Body of pancreas (tissue), 4 donors: Measurements from ENCODE around the gene ZC3H12C. TPM values are rescaled to one million over a fixed set of nuclear protein-coding genes. Genes with fewer than 3 reads are reported as not detected.
"Not testable (repeated sequence)": the region's sequence is repeated elsewhere in the genome, so short reads cannot be mapped to it uniquely, and the experiment has no call there.

Experiments
- ATAC-seq: fragments of 150-250 bp; one replicate; pipeline ENCODE4 v1.9.1; 2016
- DNase-seq, 4 donors: peaks; one replicate each; pipeline ENCODE4 v3.0.0-alpha.2; 2019
- H3K27ac ChIP-seq, 4 donors: fragments of 200-600 bp; sonication (generic); 1 replicate in 3 of 4; 2 replicates in 1 of 4; pipeline versions ENCODE4 v1.5.1 to v1.6.1; 2016 to 2019; ENCODE audit warnings: mild to moderate bottlenecking in 1 of 4, mixed read lengths in 1 of 4, moderate library complexity in 1 of 4
- H3K27me3 ChIP-seq, 2 donors: fragments of 200-600 bp; sonication (generic); one replicate each; pipeline ENCODE4 v1.6.0; 2016; ENCODE audit warnings: mild to moderate bottlenecking in 1 of 2
- H3K36me3 ChIP-seq, 2 donors: fragments of 200-600 bp; sonication (generic); replicated peaks in 1 of 2; 2 replicates each; pipeline ENCODE4 v1.5.1; 2016; ENCODE audit warnings: low read depth in 2 of 2; ENCODE audit not compliant: insufficient read depth in 1 of 2
- H3K4me1 ChIP-seq: fragments of 200-600 bp; sonication (generic); one replicate; pipeline ENCODE4 v1.6.0; 2016
- H3K4me3 ChIP-seq, 2 donors: fragments of 200-600 bp; sonication (generic); 1 replicate in 1 of 2; 2 replicates in 1 of 2; pipeline ENCODE4 v1.5.1; 2016 to 2019
- H3K9me3 ChIP-seq, 3 donors: fragments of 200-600 bp; sonication (generic); 1 replicate in 2 of 3; 2 replicates in 1 of 3; pipeline ENCODE4 v1.5.1; 2016
- POLR2A ChIP-seq, 3 donors: fragments of 450-650 bp; IDR thresholded peaks; one replicate each; pipeline ENCODE4 v1.6.1; 2016; ENCODE audit warnings: antibody characterized with exemption in 3 of 3, mild to moderate bottlenecking in 2 of 3
- WGBS, 2 donors: methylation state at CpG; one replicate each; pipeline ENCODE4 v1.1.5; 2017; 5-methylcytosine and 5-hydroxymethylcytosine counted together
- intact Hi-C: fragments of 100-400 bp; cut with DNase I; formaldehyde crosslinking; loops from one replicate; pipeline ENCODE4 v1.15.1; 2023
- total RNA-seq, 2 donors: library from RNA; depleted of rRNA; stranded (reverse); fragments of >200 nt; gene quantifications; one replicate each; pipeline ENCODE4 v1.1.0, GENCODE V29; 2016
- TF ChIP-seq, protein P1 (sequence below), 7 experiments: fragments of 450-650 bp in 4 of 7; fragments of 200-600 bp in 3 of 7; sonication (generic) in 3 of 7; IDR thresholded peaks; one replicate each; pipeline ENCODE4 v1.5.1; 2016 to 2019; ENCODE audit warnings: antibody characterized with exemption in 7 of 7

Gene ZC3H12C
- total RNA-seq, 2 donors from 2014 or later, result 7.3 to 7.8 TPM

DNA sequence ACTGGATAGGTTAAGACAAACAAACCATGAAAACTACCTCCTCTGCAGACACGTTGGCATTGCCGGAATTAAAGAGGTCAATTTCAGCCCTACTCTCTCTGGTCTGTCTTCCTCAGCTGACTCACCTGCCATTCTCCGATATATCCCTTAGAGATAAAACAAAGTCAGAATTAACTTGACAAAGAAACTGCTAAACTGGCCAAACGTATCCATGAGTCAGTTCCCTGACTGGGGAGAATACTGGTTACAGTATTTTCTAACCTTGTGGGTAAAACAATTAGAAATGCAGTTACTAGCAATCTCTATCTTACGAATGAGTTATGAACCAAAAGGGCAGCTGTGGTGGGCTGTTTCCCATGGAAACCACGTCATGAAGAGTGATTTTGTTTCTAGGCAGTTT lies 107.0 kb downstream of the ZC3H12C start:
- no peak for ATAC-seq
- TF ChIP-seq, protein P1, sequence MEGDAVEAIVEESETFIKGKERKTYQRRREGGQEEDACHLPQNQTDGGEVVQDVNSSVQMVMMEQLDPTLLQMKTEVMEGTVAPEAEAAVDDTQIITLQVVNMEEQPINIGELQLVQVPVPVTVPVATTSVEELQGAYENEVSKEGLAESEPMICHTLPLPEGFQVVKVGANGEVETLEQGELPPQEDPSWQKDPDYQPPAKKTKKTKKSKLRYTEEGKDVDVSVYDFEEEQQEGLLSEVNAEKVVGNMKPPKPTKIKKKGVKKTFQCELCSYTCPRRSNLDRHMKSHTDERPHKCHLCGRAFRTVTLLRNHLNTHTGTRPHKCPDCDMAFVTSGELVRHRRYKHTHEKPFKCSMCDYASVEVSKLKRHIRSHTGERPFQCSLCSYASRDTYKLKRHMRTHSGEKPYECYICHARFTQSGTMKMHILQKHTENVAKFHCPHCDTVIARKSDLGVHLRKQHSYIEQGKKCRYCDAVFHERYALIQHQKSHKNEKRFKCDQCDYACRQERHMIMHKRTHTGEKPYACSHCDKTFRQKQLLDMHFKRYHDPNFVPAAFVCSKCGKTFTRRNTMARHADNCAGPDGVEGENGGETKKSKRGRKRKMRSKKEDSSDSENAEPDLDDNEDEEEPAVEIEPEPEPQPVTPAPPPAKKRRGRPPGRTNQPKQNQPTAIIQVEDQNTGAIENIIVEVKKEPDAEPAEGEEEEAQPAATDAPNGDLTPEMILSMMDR (IDR thresholded peaks at IDR 0.05), result no peak
- TF ChIP-seq POLR2A (IDR thresholded peaks at IDR 0.05), result no peak

DNA sequence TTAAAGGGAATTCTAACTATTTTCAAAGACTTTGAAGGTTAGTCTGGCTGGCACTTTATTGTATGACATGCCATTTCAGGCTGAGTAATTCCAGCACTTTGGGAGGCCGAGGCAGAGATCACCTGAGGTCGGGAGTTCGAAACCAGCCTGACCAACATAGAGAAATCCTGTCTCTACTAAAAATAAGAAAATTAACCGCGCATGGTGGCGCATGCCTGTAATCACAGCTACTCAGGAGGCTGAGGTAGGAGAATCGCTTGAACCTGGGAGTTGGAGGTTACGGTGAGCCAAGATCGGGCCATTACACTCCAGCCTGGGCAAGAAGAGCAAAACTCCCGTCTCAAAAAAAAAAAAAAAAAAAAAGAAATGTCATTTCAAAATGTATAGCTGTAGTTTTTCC lies 107.6 kb downstream of the ZC3H12C start:
- H3K4me3 ChIP-seq, result no peak overlapping the region
- WGBS, 2 donors, result 71 to 72% methylated on average over 10 of the region's 10 CpGs
- H3K4me1 ChIP-seq, result no peaks in the 10 kb centered on the region
- no peaks in the 10 kb centered on the region for H3K27me3 ChIP-seq
- no peak for TF ChIP-seq POLR2A (IDR thresholded peaks at IDR 0.05)
- TF ChIP-seq, protein P1 (IDR thresholded peaks at IDR 0.05), result no peak
- DNase-seq (no peak), ATAC-seq (no peak)
- intact Hi-C loops, result no loop called here
- H3K36me3 ChIP-seq, result no peaks in the 10 kb centered on the region
- H3K9me3 ChIP-seq, result no peaks in the 10 kb centered on the region
- no peak overlapping the region for H3K27ac ChIP-seq

More for the DNA sequence above, 107.0 kb downstream of the ZC3H12C start:
- no peak for DNase-seq
- Histone ChIP-seq H3K9me3 (no peaks in the 10 kb centered on the region), H3K4me3 (no peak overlapping the region), H3K27me3 (no peaks in the 10 kb centered on the region), H3K4me1 (no peaks in the 10 kb centered on the region), H3K36me3 (no peaks in the 10 kb centered on the region), H3K27ac (no peak overlapping the region)
- intact Hi-C loops, result no loop called here
- WGBS, 2 donors, result 65 to 76% methylated on average over 6 of the region's 6 CpGs

DNA sequence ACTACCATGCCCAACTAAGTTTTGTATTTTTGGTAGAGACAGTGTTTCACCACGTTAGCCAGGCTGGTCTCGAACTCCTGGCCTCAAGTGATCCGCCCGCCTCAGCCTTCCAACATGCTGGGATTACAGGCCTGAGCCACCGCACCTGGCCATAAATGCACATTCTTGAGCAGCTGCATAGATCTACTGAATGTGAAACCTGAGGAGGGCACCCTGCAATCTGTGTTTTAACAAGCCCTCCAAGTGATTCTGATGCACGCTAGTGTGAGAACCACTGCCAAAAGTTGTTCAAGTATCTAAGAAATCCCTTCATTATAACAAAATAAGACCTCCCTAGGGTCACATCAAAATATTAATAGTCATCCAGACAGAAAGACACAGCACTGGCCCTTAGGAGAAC lies 113.9 kb downstream of the ZC3H12C start:
- H3K4me1 ChIP-seq, result peaks cover 4% of the 10 kb centered on the region
- no peaks in the 10 kb centered on the region for H3K9me3 ChIP-seq
- ATAC-seq (no peak), DNase-seq (no peak)
- H3K4me3 ChIP-seq, result no peak overlapping the region
- intact Hi-C loops, result no loop called here
- H3K36me3 ChIP-seq, result no peaks in the 10 kb centered on the region
- no peak for TF ChIP-seq POLR2A (IDR thresholded peaks at IDR 0.05)
- TF ChIP-seq, protein P1 (IDR thresholded peaks at IDR 0.05), result no peak
- no peak overlapping the region for H3K27ac ChIP-seq
- no peaks in the 10 kb centered on the region for H3K27me3 ChIP-seq
- WGBS, 2 donors, result 96 to 98% methylated on average over 6 of the region's 6 CpGs

DNA sequence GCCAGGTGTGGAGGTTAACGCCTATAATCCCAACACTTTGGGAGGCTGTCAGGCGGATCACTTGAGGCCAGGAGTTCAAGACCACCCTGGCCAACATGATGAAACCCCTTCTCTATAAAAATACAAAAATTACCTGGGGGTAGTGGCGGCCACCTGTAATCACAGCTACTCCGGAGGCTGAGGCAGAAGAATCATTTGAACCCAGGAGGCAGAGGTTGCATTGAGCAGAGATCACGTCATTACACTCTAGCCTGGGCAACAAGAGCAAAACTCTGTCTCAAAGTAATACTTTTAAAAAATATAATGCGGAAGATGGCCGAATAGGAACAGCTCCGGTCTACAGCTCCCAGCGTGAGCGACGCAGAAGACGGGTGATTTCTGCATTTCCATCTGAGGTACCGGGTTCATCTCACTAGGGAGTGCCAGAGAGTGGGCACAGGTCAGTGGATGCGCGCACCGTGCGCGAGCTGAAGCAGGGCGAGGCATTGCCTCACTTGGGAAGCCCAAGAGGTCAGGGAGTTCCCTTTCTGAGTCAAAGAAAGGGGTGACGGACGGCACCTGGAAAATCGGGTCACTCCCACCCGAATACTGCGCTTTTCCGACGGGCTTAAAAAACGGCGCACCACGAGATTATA lies 115.6 kb downstream of the ZC3H12C start:
- H3K9me3 ChIP-seq, intact Hi-C loops, H3K4me1 ChIP-seq, H3K36me3 ChIP-seq, H3K4me3 ChIP-seq, H3K27ac ChIP-seq, ATAC-seq, H3K27me3 ChIP-seq: not testable (repeated sequence)
- DNase-seq, result peak in 2 of 4 donors; percentile 15 to 52
- WGBS, 2 donors, result 63 to 64% methylated on average over 13 to 19 of the region's 29 CpGs
- TF ChIP-seq, protein P1 (IDR thresholded peaks at IDR 0.05), result peak in 1 of 7 experiments; percentile 30

DNA sequence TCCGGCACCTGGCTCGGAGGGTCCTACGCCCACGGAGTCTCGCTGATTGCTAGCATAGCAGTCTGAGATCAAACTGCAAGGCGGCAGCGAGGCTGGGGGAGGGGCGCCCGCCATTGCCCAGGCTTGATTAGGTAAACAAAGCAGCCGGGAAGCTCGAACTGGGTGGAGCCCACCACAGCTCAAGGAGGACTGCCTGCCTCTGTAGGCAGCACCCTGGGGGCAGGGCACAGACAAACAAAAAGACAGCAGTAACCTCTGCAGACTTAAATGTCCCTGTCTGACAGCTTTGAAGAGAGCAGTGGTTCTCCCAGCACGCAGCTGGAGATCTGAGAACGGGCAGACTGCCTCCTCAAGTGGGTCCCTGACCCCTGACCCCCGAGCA lies 116.1 kb downstream of the ZC3H12C start:
- H3K4me3 ChIP-seq, DNase-seq, intact Hi-C loops: not testable (repeated sequence)

More for the DNA sequence above, 116.1 kb downstream of the ZC3H12C start:
- not testable (repeated sequence) for H3K27me3 ChIP-seq, H3K9me3 ChIP-seq, H3K27ac ChIP-seq, H3K4me1 ChIP-seq, H3K36me3 ChIP-seq, ATAC-seq
- 10% methylated on average over 4 of the region's 14 CpGs; no CpG with 5 or more reads in 1 of the 2 donors for WGBS, 2 donors
